AG09309 (cell line): ENCODE measurements around the gene VPS39.

Source experiments
- DNase-seq: peaks from one replicate; pipeline ENCODE4 v3.0.0-alpha.2; 2010; ENCODE audit warnings: low read depth
- H3K4me3 ChIP-seq: 2 replicates; pipeline ENCODE4 v1.5.1; 2011; ENCODE audit warnings: mild to moderate bottlenecking, low read depth, low read length, moderate library complexity; ENCODE audit not compliant: control insufficient read depth
- CTCF ChIP-seq: IDR thresholded peaks from 2 replicates; pipeline ENCODE4 v1.5.1; 2011; ENCODE audit warnings: mild to moderate bottlenecking, low read depth, low read length, inconsistent platforms; ENCODE audit not compliant: insufficient read depth, control insufficient read depth; ENCODE audit errors: missing control alignments

The VPS39 gene

GRCh38 chr15:42157381-42157780 is 50.7 kb downstream of the VPS39 start:
- H3K4me3 ChIP-seq = no peak overlapping the region
- TF ChIP-seq CTCF = no peak
- no peak for DNase-seq

GRCh38 chr15:42156243-42156922 is 51.7 kb downstream of the VPS39 start, which contains the start of gene PLA2G4F:
Gene PLA2G4F, minus strand, starts transcription at chr15:42156636. Its CDS starts 87 bp downstream, at chr15:42156549.
- no peak for DNase-seq
- no peak for TF ChIP-seq CTCF
- no peak within 1 kb of the TSS for H3K4me3 ChIP-seq

GRCh38 chr15:42155546-42156242 is 52.4 kb downstream of the VPS39 start:
- DNase-seq = no peak
- H3K4me3 ChIP-seq = no peak overlapping the region
- no peak for TF ChIP-seq CTCF

- DNase-seq = no peak
- no peak for TF ChIP-seq CTCF
- H3K4me3 ChIP-seq = no peak overlapping the region
These were observed 53.1 kb downstream of the VPS39 start for GRCh38 chr15:42154956-42155355.

- DNase-seq = no peak
- TF ChIP-seq CTCF = no peak
- no peak overlapping the region for H3K4me3 ChIP-seq
These were observed 53.7 kb downstream of the VPS39 start for GRCh38 chr15:42154212-42154941.

- no peak for TF ChIP-seq CTCF
- no peak for DNase-seq
- no peak overlapping the region for H3K4me3 ChIP-seq
These were observed 54.3 kb downstream of the VPS39 start for GRCh38 chr15:42153874-42154211.
